ENCODE data around the gene ETV7.
"Not testable (repeated sequence)": the region's sequence is repeated elsewhere in the genome, so short reads cannot be mapped to it uniquely, and the experiment has no call there.

ETV7 gene

GRCh38 chr6:36343109-36343680 lies 44.3 kb downstream of the ETV7 start:
- DNase-seq (ENCODE audit: extremely low read depth in 1 of 2, low read depth in 1 of 2) = no peak

- DNase-seq (ENCODE audit: extremely low read depth in 1 of 2, low read depth in 1 of 2) = peak; percentile 16 to 37
These were observed 46.6 kb downstream of the ETV7 start for GRCh38 chr6:36340618-36341454.

GRCh38 chr6:36340306-36340617 lies 47.2 kb downstream of the ETV7 start:
- DNase-seq (ENCODE audit: extremely low read depth in 1 of 2, low read depth in 1 of 2) = no peak

GRCh38 chr6:36339146-36339545 lies 48.3 kb downstream of the ETV7 start:
- no peak for DNase-seq (ENCODE audit: extremely low read depth in 1 of 2, low read depth in 1 of 2)

- DNase-seq (ENCODE audit: extremely low read depth in 1 of 2, low read depth in 1 of 2) = not testable (repeated sequence)
These were observed 49.2 kb downstream of the ETV7 start for GRCh38 chr6:36338223-36338622.

GRCh38 chr6:36337814-36338213 lies 49.7 kb downstream of the ETV7 start:
- no peak for DNase-seq (ENCODE audit: extremely low read depth in 1 of 2, low read depth in 1 of 2)

- no peak for DNase-seq (ENCODE audit: extremely low read depth in 1 of 2, low read depth in 1 of 2)
These were observed 50.7 kb downstream of the ETV7 start, which contains the start of gene BNIP5 for GRCh38 chr6:36336779-36337241. BNIP5 (minus strand) TSS chr6:36336888; CDS start chr6:36330690, 6,198 bp downstream.

GRCh38 chr6:36336208-36336710 lies 51.2 kb downstream of the ETV7 start:
- no peak for DNase-seq (ENCODE audit: extremely low read depth in 1 of 2, low read depth in 1 of 2)

- DNase-seq (ENCODE audit: extremely low read depth in 1 of 2, low read depth in 1 of 2) = no peak
These were observed 51.8 kb downstream of the ETV7 start for GRCh38 chr6:36335465-36336207.

- no peak for DNase-seq (ENCODE audit: extremely low read depth in 1 of 2, low read depth in 1 of 2)
These were observed 52.5 kb downstream of the ETV7 start for GRCh38 chr6:36334832-36335459.

GRCh38 chr6:36333931-36334725 lies 53.3 kb downstream of the ETV7 start:
- DNase-seq (ENCODE audit: extremely low read depth in 1 of 2, low read depth in 1 of 2) = no peak

GRCh38 chr6:36333171-36333895 lies 54.1 kb downstream of the ETV7 start:
- no peak for DNase-seq (ENCODE audit: extremely low read depth in 1 of 2, low read depth in 1 of 2)

GRCh38 chr6:36331381-36331780 lies 56.1 kb downstream of the ETV7 start:
- DNase-seq (ENCODE audit: extremely low read depth in 1 of 2, low read depth in 1 of 2) = no peak

- DNase-seq (ENCODE audit: extremely low read depth in 1 of 2, low read depth in 1 of 2) = no peak
These were observed 57.1 kb downstream of the ETV7 start for GRCh38 chr6:36330366-36330765.

- no peak for DNase-seq (ENCODE audit: extremely low read depth in 1 of 2, low read depth in 1 of 2)
These were observed 57.6 kb downstream of the ETV7 start for GRCh38 chr6:36329798-36330291.

GRCh38 chr6:36328600-36328999 lies 58.9 kb downstream of the ETV7 start:
- no peak for DNase-seq (ENCODE audit: extremely low read depth in 1 of 2, low read depth in 1 of 2)

- DNase-seq (ENCODE audit: extremely low read depth in 1 of 2, low read depth in 1 of 2) = no peak
These were observed 59.6 kb downstream of the ETV7 start for GRCh38 chr6:36327919-36328236.

- DNase-seq (ENCODE audit: extremely low read depth in 1 of 2, low read depth in 1 of 2) = no peak
These were observed 60.1 kb downstream of the ETV7 start for GRCh38 chr6:36327226-36327918.
